IPS-NIHi7 (cell line): Measurements from ENCODE around the gene RTL5.

Source experiments
- DNase-seq: peaks from one replicate; pipeline ENCODE4 v3.0.0; 2012; ENCODE audit warnings: mixed read lengths; ENCODE audit errors: extremely low spot score

RTL5 gene

DNA sequence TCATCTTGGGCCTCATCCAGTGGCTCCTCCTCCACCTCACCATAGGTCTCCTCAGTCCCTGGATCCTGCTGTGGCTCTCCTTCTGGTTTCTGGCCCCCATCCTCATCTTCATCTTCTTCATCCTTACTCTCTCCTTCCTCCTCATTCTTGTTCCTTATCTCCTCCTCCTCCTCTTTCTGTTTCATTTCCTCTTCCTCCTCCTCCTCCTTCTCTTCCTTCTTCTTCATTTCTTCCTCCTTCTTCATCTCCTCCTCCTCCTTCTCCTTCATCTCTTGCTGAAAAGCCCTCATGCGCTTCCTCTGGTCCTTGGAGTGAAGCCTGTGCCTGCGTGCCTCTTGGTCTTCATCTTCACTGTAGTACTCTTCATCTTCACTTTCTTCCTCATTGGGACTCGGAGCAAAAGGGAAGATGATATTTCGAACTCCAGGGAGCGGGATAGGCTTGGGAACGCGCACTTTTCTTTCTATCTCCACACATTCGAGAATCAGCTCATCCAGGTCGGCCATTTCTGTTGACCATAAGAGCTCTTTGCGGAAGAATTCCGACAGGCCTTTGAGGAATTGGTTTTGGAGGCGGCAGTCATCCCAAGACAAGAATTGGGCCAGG, 1.5 kb downstream of the RTL5 start:
- DNase-seq: no peak

DNA sequence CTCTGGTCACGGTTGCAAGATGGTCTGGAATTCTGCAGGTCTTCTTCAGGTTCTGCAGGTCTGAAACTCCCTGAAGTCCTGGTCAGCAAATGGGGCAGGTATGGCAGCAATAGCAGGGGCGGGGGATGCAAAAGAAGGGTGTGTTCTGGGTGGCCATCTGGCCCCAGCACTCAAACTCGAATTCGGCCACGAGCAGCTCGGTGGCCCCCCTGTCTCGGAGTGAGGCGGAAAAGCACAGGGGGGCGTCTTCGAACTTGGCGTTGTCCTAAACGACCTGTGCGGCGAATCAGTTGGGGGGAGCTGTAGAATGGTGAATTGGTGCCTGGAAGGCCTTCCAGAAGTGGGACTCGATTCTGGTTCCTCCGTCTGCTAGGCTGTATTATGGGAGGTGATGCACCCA, 2.1 kb downstream of the RTL5 start:
- DNase-seq: no peak

DNA sequence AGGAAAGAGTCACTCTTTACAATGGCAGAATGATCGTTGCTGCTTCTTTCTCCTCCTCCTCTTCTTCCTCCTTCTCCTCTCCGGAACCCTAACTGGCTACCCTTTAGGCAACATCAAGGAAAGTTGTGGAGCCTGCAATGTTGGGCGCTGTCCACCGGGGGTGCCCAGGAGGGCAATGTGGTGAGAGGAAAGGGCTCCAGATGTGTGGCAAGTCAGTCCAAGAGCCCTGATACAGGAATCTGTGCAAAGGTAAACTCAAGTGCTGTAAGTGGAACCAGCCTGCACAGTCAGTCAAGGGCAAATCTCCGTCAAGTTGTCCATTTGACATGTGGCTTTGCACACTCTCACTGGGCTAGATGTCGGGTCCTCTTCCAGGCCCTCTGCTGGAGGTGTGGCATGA, 2.8 kb downstream of the RTL5 start:
- DNase-seq: no peak

DNA sequence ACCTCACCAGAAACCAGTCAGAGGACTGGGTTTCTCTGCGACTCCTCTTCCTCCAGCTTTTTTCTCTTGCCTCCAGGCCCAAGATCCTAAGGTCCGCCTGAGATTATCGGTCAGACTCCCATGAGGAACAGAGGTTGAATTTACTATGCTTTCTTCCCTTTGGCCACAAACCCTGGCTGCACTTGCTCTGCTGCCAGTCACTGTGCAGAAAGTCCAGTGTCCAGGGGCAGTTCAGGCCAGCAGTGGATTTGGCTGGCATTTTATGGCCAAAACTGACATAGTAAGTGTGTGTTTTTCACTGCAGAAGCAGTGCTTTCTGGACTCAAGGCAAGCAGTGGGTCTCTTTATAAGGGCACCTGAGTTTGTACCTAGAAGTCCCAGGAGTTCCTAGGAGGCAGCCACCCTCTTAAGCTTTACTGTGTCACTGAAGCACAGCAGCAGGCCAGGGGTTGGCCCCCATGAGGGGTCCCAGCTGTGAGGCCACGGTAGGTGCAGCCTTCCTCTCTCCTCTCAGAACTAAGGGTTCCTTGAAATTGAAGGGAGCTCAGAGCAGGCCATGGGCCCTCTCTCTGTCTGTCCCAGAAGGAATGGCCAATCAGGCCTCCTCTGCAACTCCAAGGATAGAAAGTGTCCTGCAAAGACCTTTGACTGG, 3.4 kb downstream of the RTL5 start:
- DNase-seq: no peak

DNA sequence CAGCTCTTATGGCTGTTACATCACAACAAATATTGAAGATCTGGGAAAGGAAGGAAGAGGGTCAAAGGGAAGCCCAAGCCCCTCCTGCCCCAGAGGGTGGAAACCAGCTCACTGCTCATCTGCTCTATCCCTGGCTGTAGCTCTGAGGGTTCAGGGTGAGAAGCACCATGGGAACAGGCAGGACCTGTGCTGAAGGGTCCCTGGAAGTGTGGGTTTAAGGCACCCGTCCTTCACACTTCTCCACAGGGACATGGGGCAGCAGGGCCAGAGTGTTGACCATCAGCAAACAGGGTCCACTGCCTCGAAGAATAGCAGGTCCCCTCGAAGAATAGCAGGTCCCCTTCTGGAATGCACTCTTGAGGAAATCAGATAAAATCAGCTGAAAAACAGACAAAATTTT, 4.4 kb downstream of the RTL5 start:
- DNase-seq: no peak

DNA sequence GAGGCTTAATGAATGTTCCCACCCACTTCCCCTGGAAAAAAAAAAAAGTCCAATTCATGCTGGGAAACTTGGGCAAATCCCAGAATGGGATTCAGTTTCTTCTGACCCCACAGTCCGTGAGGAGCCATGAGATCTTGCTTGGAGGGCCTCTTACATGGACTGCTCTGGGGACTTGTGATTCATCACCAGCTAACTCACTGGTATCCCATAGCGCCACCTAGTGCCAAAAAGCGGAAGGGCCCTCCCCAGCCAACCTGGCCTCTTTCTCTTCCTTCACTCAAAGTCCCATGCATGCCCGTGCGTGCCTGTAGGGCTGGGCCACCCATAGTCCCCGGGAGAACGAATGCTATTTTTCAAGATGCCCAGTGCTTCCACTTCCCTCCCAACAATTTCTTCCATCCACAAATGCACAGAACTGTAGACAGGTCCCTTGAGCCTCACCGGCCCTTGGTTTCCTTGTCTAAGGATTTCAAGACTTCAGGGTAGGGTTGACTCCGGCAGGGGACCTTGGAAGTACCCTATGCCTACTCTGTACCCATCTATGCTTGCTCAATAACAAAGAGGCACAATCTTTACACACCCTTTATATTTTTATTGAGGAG, 5.1 kb downstream of the RTL5 start:
- DNase-seq: peak; percentile 65

DNA sequence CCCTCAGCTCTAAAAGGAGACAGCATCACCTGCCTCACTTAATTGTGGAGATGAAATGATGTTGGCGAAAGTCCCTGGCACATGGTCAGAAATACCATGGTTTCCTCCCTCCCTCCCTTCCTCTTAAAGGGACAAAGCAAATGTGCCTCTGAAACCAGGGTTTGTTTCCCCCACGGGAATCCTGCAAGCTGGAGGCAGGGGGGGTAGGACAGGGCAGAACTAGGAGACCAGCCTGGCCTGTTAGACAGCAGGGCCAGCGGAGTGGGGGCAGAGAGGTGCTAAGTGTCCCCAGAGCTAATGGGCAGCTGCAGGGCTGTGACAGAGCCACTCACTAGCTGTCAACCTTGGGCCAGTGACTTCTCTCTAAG, 5.7 kb downstream of the RTL5 start:
- DNase-seq: no peak

DNA sequence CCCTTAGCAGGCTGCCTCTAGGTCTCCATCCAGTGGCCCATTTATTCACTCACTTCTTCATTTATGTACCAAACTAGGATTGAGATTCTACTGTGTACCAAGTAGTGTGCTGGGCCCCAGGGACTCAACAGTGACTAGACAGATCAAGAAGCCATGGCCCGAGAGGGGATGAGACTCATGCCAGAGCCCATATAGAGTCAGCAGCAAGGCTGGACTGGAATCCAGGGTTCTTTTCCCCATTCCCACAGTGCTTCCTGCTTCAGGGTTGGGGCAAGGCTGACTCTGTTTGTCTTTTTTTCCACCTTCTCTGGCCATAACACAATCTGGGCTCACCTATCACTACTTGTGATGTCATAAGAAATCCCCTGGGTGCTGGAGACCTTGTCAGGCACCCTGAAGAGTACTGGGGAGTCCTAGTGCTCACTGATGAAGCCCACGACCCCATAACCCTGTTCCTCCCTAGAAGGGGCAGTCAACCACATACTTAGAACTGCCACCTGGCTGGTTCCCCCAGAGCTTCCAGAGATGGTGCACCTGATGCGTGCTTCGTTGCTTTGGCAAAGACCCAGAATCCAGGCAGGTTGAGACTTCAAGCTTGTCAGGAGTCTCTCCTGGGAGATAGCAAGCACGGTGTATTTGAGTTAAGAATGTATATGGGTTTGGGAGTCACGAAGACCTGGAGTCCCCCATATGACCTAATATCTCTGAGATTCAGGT, 6.2 kb downstream of the RTL5 start:
- no peak for DNase-seq

DNA sequence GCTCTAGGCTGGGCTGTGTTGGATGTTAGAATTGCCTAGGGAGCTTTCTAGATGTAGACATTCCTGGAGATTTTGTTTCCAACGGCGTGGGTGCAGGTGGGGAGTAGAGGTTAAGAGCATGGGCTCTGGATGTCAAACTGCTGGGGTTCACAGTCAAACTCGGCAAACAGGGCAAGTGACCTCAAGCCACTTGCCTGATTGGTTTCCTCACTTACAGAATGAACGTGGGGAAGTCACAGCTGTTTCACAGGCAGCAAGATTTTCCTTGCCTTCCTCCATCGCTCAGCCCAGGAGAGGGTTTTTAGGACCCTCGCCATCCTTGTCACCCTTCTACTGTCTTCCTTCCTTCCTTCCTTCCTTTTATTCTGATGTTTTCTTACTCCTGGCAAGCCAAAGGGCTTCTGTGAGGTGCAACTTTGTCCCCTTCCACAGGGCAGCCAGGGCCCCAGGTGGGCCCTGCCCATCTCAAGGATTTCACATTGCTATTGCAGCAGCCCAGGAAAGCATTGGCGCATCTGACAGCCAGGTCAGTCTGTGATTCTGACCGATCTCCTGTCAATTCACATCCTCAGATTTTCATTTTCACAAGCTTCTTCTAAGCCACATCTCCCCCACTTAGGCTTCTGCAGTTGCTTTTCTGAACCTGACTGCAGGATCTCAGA, 7.0 kb downstream of the RTL5 start:
- DNase-seq: no peak

DNA sequence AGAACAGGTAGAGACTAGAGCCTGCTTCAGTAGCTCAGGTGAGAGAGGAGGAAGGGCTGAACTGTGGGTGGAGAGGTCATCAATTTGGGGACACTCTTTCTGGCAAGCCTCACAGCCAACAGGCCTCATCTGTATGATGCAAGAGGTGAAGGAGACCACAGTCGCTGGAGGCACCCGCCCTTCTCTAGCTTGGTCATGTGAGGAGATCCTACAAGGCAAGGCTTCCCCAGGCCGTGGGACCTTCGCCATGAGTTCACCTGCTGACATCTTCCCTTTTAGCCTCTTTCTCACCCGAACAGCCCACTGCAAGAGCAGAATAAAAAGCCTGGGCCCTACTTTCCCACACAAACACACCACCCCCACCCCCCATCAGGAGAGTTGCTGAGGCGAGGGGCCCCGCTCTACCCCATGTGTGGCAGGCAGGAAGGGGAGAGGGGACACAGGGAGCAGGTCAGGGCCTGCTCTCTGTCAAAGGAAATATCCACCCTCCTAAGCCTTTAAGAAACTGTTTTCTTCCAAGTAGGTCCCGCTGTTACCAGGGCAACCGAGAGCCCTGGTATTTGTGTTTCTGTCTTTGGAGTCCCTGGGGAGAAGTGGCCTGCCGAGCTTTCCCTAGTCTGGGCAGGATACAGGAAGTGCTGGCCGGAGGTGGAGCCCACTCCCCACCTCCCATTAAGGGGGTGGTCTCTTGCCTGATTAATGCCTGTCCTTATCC, 8.1 kb downstream of the RTL5 start:
- peak; percentile 67 for DNase-seq

DNA sequence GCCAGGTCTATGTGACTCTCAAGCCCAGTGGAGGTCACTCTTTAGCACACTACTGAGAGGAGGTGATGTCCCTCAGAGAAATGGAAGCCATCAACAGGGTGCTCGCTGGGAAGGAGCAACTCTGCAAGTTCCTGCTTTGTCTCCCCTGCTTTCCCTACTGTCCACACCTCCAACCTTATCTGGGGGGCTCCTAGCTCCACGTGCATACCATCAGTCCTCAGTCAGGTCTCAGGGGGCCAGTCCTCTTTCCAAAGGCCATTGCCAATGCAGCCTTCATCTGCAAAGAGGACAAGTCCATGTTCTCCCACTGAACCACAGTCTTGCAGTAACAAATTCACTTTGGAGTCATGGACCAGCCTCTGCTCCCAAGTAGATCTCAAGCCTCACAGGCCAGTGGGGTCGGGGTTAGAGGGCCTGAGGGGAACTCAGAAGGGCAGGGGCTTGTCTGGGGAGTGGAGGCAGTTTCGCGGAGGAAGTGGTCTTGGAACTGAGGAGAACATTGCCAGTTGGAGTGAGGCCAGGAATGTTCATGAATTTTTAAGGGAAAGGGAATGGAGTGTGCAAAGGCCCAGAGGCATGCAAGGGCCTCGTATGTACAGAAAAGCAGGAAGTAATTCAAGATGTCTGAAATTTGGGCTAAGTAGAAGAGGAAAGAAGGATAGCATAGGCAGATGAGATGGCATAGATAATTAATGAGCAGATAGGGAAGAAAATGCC, 8.9 kb downstream of the RTL5 start:
- no peak for DNase-seq

DNA sequence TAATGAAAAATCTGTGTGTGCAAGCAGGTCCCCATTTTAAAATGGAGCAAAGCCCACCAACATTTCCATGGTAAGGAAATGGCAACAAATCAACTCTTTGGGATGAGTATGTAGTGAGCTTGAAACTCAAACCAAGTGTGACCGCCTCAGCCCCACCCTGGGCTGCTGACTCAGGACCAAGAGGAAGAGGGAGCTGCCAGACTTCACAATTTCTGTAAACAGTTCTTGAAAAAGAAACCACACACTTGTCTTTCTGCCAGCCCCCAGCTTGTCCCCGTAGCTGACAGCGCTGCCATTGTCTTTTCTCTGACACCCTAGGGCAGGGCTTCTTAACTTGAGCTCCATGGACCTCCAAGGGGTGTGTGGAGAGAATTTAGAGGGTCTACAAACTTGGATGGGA, 10.3 kb downstream of the RTL5 start:
- no peak for DNase-seq

DNA sequence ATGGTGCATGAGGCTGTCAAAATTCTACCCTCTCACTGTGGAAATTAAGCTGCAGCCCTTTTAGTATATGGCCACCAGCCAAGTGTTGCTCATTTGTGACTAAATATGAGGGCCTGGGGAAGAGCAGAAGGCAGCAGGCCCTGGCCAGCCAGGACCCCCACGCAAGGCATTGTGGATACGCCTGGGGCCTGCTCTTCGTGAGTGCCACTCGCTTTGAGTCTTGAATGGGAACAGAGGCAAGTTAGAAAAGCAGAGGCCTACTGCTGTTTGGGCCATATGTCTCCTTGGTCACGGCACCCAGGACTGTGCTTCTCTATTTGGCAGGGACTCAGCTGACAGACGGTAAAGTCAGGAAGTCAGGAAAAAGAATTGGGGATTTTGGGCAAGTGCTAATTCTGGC, 10.9 kb downstream of the RTL5 start:
- no peak for DNase-seq

DNA sequence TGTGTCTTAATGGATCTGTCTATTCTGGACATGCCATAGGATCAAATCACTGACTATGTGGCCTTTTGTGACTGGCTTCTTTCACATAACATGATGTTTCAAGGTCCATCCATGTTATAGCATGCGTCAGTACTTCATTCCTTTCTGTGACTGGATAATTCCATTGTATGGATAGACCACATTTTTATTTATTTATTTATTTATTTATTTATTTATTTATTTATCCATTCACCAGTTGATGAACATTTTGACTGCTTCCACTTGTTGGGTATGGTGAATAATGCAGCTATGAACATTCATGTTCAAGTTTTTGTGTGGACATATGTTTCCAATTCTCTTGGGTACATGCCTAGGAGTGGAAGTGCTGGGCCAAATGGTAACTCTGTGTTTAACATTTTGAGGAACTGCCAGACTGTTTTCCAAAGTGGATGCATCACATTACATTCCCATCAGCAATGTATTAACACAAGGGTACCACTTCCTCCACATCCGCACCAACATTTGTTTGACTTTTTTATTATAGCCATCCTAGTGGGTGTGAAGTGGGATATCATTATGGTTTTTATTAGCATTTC, 14.0 kb downstream of the RTL5 start:
- DNase-seq: no peak

DNA sequence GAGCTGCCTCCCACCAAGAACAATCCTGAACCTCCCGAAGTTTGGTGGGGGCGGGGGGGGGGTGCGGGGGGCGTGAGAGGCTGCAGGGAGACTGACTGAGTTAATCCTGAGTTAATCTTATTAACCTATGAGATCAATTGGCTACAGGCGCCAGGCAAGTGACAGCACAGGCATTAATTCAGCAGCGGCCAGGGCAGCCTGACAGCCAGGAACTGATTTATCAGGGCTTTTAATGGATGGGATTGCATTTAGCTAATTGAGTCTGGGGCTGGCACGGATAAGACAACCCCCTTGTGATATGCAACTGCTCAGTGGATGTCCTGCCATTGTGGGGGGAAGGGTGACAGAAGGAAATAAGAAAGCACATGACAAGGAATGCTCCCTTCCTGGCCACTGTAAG, 16.3 kb downstream of the RTL5 start:
- DNase-seq: no peak

DNA sequence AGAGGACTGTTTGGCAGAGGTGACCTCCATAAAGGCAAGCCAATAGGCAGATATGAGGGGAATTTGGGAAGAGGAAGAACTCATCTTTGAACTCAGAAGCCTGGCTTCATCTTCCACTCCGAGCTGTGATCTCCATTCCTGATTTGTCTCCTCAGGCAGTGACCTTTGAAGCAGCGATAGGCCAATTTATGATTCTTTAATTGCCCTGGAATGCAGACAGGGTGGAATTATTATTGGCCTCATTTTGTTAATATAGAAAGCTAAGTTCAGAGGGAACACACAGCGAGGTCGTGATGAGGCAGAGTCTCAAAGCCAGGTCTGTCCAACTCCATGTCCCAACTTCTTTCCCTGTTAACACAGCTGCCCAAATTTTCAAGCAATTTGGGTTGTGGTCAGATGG, 16.9 kb downstream of the RTL5 start:
- DNase-seq: no peak

DNA sequence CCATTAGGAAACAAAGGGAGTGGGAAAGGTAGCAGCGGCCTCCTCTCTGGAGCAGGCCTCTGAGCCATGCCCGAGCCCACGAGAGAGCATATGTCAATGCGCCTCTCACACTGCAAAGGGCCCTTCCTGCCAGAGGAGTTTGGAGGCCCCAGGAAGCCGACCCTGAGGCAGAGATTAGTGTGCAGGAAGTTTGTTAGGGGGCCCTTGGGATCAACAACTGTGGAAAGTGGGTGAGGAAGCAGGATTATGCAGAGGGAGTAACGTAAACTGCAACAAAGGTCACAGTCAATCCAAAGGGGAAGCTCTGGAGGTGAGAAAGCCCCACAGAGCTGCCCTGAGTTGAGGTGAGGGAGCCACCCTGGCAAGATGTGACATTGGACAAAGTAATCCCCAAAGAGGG, 17.4 kb downstream of the RTL5 start:
- DNase-seq: no peak

DNA sequence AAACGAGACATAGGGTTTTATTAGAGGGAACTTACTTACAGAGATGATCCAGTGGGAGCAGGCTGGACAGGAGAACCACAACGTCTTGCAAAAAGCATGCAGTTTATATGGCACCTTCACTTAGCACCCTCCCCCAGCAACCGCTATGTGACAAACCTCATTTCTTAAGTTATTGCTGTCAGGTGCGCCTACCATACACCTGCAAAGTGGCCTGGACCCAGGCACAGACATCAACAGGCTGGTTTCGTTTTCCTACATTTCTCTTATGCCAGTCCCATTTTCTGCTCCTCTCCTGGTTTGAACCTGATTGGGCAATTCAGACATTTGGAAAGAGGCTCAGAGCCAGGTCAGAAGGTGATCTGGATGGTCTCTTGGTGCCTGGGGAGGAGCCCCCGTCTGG, 18.3 kb downstream of the RTL5 start:
- DNase-seq: no peak

DNA sequence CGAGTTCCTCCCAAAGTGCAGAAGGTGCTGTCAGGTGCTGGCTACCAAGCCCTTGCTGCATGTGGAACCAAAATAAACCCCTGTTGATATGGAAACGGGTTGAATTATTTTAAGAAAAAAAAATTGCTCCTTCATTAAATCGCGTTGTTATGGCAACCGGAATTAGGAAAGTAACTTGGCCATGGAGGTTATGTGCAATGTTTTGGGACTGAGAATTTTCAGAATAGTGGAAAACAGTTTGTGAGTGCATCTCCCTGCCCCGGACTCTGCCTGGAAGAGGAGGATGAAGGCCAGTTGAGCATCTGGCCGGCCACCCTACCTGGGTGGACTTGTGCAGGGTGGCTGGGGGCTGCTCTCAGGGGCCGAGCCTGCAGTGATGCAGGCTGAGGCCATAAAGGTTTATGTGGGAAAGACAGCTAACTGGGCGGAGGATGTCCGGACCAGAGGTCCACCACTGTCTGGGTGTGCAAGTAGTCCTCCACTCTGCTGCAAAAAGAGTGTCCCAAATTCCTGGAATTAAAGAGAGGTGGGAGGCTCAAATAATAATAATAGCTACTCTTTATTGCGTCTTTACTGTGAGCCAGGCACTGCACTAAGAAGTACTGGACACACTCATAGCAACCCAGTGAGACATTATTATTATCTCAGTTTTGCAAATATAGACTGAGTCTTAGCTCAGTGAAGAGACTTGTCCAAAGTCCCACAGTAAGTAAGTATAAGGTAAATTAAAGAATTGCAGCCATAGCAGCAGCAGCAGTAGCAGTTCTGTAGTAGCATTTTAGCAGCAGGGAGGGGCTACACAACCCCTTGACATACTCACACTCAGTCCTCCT, 20.6 kb downstream of the RTL5 start:
- DNase-seq: no peak
